T-helper 2 cell treated with Interferon-gamma antibody and Interleukin-4, amounts not matched to agents 5 μg/mL and 100 μg/mL, for 36 hours (primary cell): ENCODE measurements around the gene LHX8.

Experiments used
- DNase-seq: peaks from one replicate; pipeline ENCODE4 v3.0.0; 2021; ENCODE audit warnings: low spot score
- H3K27ac Mint-ChIP-seq: one replicate; pipeline ENCODE4 v1.8.0; 2021; ENCODE audit warnings: mild to moderate bottlenecking, mixed read lengths
- H3K27me3 Mint-ChIP-seq: one replicate; pipeline ENCODE4 v1.8.0; 2021; ENCODE audit warnings: low read depth, mixed read lengths
- H3K36me3 Mint-ChIP-seq: one replicate; pipeline ENCODE4 v1.8.0; 2021; ENCODE audit warnings: low read depth, mixed read lengths
- H3K4me1 Mint-ChIP-seq: one replicate; pipeline ENCODE4 v1.8.0; 2021; ENCODE audit warnings: low read depth, mixed read lengths
- H3K4me3 Mint-ChIP-seq: one replicate; pipeline ENCODE4 v1.8.0; 2022; ENCODE audit warnings: mild to moderate bottlenecking, moderate library complexity, mixed read lengths
- H3K9me3 Mint-ChIP-seq: one replicate; pipeline ENCODE4 v1.8.0; 2021; ENCODE audit warnings: mixed read lengths

The LHX8 gene

DNA sequence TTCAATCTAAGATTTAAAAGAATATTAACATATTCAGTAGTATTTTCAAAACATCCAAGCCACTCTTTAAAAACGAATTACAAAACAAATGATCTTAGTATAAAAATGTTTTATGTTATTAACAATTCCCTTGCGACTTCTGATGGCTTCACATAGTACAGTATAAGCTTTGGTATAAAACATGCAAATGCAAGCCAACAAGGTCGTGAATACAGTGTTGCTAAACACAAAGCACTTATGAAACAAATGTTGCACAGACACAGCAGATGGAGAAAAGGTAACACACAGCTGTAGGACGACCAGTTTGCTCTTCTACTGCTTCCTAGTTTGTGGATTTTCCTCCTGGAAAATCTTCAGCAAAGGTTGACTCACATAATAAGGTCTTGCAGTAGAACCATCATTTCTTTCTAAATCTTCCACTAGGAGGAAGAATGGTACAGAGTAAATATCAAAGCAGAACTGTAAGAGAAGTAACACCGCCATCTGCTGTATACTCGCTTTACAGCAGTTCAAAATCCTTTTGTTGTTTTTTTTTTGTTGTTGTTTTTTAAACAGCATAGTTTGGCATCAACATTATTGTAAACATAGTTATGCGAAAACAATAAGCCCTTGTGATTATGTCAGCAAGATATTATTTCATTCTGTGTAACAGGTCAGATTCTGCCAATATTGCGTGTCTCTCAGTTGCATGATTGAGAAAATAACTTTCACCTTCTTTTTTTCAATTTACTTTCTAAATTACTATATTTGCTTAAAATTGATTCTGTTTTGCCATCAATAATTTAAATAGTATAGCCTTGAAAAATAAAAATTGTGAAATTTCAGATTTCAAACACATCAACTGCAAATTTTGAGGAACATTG lies 69.5 kb downstream of the LHX8 start:
- no peaks in the 10 kb centered on the region for H3K27me3 Mint-ChIP-seq
- no peak overlapping the region for H3K4me3 Mint-ChIP-seq
- no peaks in the 10 kb centered on the region for H3K4me1 Mint-ChIP-seq
- DNase-seq, result no peak
- no peak overlapping the region for H3K27ac Mint-ChIP-seq
- no peaks in the 10 kb centered on the region for H3K9me3 Mint-ChIP-seq
- no peaks in the 10 kb centered on the region for H3K36me3 Mint-ChIP-seq

GRCh38 chr1:75208862-75209261 lies 74.7 kb downstream of the LHX8 start:
- DNase-seq, result no peak
- H3K4me3 Mint-ChIP-seq, result no peak overlapping the region
- H3K36me3 Mint-ChIP-seq, result no peaks in the 10 kb centered on the region
- no peaks in the 10 kb centered on the region for H3K4me1 Mint-ChIP-seq
- H3K9me3 Mint-ChIP-seq, result no peaks in the 10 kb centered on the region
- no peak overlapping the region for H3K27ac Mint-ChIP-seq
- no peaks in the 10 kb centered on the region for H3K27me3 Mint-ChIP-seq
